ENCODE results near the gene NR4A2.

NR4A2 gene

GRCh38 chr2:156339865-156340264, 7.3 kb upstream of the NR4A2 start:
- DNase-seq, result no peak

- no peak for DNase-seq
Observed at GRCh38 chr2:156339110-156339847, 6.8 kb upstream of the NR4A2 start.

GRCh38 chr2:156338578-156338977, 6.1 kb upstream of the NR4A2 start:
- peak; percentile 14 for DNase-seq

GRCh38 chr2:156334496-156335478, 2.3 kb upstream of the NR4A2 start:
- peak; percentile 90 for DNase-seq

- no peak for DNase-seq
Observed at GRCh38 chr2:156333951-156334495, 1.5 kb upstream of the NR4A2 start.

- DNase-seq, result peak; percentile 46
Observed at GRCh38 chr2:156333274-156333950, 891 bp upstream of the NR4A2 start.

GRCh38 chr2:156332284-156332533, 312 bp downstream of the NR4A2 start:
- no peak for DNase-seq

- peak; percentile 62 for DNase-seq
Observed at GRCh38 chr2:156331572-156332283, 793 bp downstream of the NR4A2 start.

GRCh38 chr2:156329927-156330726, 2.4 kb downstream of the NR4A2 start:
- DNase-seq, result peak; percentile 16

- DNase-seq, result peak; percentile 17
Observed at GRCh38 chr2:156329031-156329926, 3.2 kb downstream of the NR4A2 start.

GRCh38 chr2:156327835-156328695, 4.5 kb downstream of the NR4A2 start:
- peak; percentile 13 for DNase-seq

- DNase-seq, result peak; percentile 15
Observed at GRCh38 chr2:156326526-156327095, 5.9 kb downstream of the NR4A2 start.

GRCh38 chr2:156325688-156326525, 6.6 kb downstream of the NR4A2 start:
- DNase-seq, result no peak

- DNase-seq, result peak; percentile 26
Observed at GRCh38 chr2:156323754-156324153, 8.8 kb downstream of the NR4A2 start.

- peak; percentile 20 for DNase-seq
Observed at GRCh38 chr2:156322686-156323231, 9.8 kb downstream of the NR4A2 start.

- peak; percentile 54 for DNase-seq
Observed at GRCh38 chr2:156322051-156322685, 10.4 kb downstream of the NR4A2 start.

GRCh38 chr2:156321243-156321904, 11.1 kb downstream of the NR4A2 start:
- peak; percentile 49 for DNase-seq

Data from CD4-positive, alpha-beta T cell treated with Interleukin-17A for 1 hour (primary cell).